Testis (tissue), 3 donors: Measurements from ENCODE around the gene GPR21. TPM values are rescaled to one million over a fixed set of nuclear protein-coding genes. Genes with fewer than 3 reads are reported as not detected.

Experiments
- DNase-seq: peaks from one replicate; pipeline ENCODE4 v3.0.0-alpha.2; 2019
- H3K27ac ChIP-seq, 2 donors: fragments of 200-600 bp; sonication (generic); one replicate each; pipeline ENCODE4 v1.5.1; 2019
- H3K27me3 ChIP-seq: fragments of 200-600 bp; sonication (generic); one replicate; pipeline ENCODE4 v1.5.1; 2019
- H3K36me3 ChIP-seq: fragments of 200-600 bp; sonication (generic); one replicate; pipeline ENCODE4 v1.5.1; 2017; ENCODE audit warnings: low read depth; ENCODE audit errors: missing control alignments
- H3K4me1 ChIP-seq: fragments of 200-600 bp; sonication (generic); one replicate; pipeline ENCODE4 v1.5.1; 2019
- H3K4me3 ChIP-seq, 2 donors: fragments of 200-600 bp; sonication (generic); one replicate each; pipeline ENCODE4 v1.5.1; 2017 to 2019
- H3K9me3 ChIP-seq: fragments of 200-600 bp; sonication (generic); one replicate; pipeline ENCODE4 v1.5.1; 2017
- POLR2A ChIP-seq: fragments of 450-650 bp; IDR thresholded peaks from one replicate; pipeline ENCODE4 v1.6.1; 2017; ENCODE audit warnings: antibody characterized with exemption, mild to moderate bottlenecking, moderate library complexity
- WGBS, 2 donors: methylation state at CpG; one replicate each; pipeline ENCODE4 v1.1.5; 2018; 5-methylcytosine and 5-hydroxymethylcytosine counted together
- intact Hi-C: fragments of 100-400 bp; cut with DNase I; formaldehyde crosslinking; loops from one replicate; pipeline ENCODE4 v1.15.1; 2023; ENCODE audit warnings: low total_unique reads
- polyA plus RNA-seq: library from polyadenylated mRNA; stranded (reverse); fragments of 350-450 nt; fragmentation: Illumina TruSeq; extraction: RNeasy Lipid Tissue Mini Kit (QIAGEN cat#74804); gene quantifications from one replicate; pipeline ENCODE4 v1.2.3, GENCODE V29; 2014; ENCODE audit warnings: low read depth, low replicate concordance; ENCODE audit not compliant: insufficient read depth
- total RNA-seq, 2 donors: library from RNA; depleted of rRNA; stranded (reverse); fragments of >200 nt; gene quantifications; one replicate each; pipeline ENCODE4 v1.2.3, GENCODE V29; 2016
- TF ChIP-seq, protein P1 (sequence below), 3 experiments: fragments of 450-650 bp in 2 of 3; fragments of 200-600 bp in 1 of 3; sonication (generic) in 1 of 3; IDR thresholded peaks; one replicate each; pipeline ENCODE4 v1.5.1; 2016 to 2019; ENCODE audit warnings: antibody characterized with exemption in 3 of 3, mild to moderate bottlenecking in 2 of 3, moderate library complexity in 1 of 3

Gene GPR21
- total and polyA plus RNA-seq, 3 donors from 2014 or later: 3.5 to 6.7 TPM; not detected in 1

DNA sequence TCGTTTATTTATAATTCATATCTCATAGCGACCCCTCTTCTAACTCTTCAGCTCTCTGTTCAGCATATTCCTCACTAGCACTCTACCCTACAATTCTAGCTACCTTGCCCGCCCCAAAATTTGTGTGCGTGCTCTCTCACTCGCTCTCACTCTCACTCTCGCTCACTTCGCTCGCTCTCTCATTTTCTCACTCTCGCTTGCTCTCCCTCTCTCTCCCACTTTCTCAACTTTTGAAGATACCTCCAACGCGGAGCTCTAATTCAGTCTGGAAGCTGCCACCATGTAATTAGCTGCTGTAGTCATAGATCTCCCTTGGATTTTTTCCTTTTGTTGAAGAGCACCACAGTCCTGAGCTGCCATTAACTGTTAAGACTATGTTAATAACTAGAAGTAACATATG is 30.4 kb downstream of the GPR21 start:
- no peak overlapping the region for H3K4me3 ChIP-seq
- H3K27me3 ChIP-seq: no peaks in the 10 kb centered on the region
- H3K36me3 ChIP-seq: no peaks in the 10 kb centered on the region
- H3K27ac ChIP-seq: no peak overlapping the region
- 96% methylated on average over 11 of the region's 11 CpGs for WGBS, 2 donors
- no peak for TF ChIP-seq POLR2A
- TF ChIP-seq, protein P1, sequence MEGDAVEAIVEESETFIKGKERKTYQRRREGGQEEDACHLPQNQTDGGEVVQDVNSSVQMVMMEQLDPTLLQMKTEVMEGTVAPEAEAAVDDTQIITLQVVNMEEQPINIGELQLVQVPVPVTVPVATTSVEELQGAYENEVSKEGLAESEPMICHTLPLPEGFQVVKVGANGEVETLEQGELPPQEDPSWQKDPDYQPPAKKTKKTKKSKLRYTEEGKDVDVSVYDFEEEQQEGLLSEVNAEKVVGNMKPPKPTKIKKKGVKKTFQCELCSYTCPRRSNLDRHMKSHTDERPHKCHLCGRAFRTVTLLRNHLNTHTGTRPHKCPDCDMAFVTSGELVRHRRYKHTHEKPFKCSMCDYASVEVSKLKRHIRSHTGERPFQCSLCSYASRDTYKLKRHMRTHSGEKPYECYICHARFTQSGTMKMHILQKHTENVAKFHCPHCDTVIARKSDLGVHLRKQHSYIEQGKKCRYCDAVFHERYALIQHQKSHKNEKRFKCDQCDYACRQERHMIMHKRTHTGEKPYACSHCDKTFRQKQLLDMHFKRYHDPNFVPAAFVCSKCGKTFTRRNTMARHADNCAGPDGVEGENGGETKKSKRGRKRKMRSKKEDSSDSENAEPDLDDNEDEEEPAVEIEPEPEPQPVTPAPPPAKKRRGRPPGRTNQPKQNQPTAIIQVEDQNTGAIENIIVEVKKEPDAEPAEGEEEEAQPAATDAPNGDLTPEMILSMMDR (IDR thresholded peaks at IDR 0.05): no peak
- no peaks in the 10 kb centered on the region for H3K4me1 ChIP-seq
- H3K9me3 ChIP-seq: no peaks in the 10 kb centered on the region
- DNase-seq: no peak
- intact Hi-C loops: no loop called here

DNA sequence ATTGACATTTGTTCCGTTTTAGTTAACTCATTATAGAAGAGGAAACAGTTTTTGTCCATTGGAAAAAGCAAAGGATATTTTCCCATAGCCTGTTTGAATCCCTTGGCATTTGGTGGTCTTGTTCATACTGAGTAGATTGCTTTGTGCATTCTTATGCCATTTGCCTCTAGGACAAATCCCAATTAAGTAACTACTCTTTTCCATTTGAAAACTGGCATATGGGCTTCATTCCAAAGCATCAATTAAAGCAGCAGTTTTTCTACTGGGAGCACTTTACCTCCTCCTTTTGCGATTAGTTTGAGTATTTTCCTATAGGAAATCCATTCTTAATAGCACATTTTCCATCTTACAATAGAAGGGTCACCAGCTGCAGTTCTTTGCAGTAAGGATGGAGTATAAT is 31.2 kb downstream of the GPR21 start:
- Histone ChIP-seq H3K4me3 (no peak overlapping the region), H3K36me3 (no peaks in the 10 kb centered on the region)
- 87% methylated on average over 2 of the region's 2 CpGs for WGBS, 2 donors

DNA sequence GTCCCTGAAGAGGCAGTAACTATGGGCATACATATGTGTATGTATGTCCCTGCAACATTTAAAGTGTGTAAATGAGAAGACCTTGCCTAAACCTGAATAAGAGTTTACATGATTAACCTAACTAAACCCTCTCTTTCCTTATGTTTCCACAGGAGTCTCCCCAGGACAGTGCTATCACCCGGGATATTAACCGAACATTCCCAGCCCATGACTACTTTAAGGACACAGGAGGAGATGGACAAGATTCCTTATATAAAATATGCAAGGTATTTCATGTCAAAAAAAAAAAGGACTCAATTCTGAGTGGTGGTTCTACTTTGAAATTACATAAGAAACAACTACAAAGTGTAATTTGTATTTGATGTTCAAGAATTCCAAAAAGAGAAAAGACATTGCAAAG is 31.7 kb downstream of the GPR21 start:
- 93 to 100% methylated on average over 2 of the region's 2 CpGs for WGBS, 2 donors
- no peak for DNase-seq
- no peaks in the 10 kb centered on the region for H3K36me3 ChIP-seq

More for the DNA sequence above, 31.2 kb downstream of the GPR21 start:
- Histone ChIP-seq H3K9me3 (no peaks in the 10 kb centered on the region), H3K27me3 (no peaks in the 10 kb centered on the region), H3K27ac (no peak overlapping the region), H3K4me1 (no peaks in the 10 kb centered on the region)
- DNase-seq: no peak
- intact Hi-C loops: no loop called here
- TF ChIP-seq, protein P1 (IDR thresholded peaks at IDR 0.05): no peak
- no peak for TF ChIP-seq POLR2A

DNA sequence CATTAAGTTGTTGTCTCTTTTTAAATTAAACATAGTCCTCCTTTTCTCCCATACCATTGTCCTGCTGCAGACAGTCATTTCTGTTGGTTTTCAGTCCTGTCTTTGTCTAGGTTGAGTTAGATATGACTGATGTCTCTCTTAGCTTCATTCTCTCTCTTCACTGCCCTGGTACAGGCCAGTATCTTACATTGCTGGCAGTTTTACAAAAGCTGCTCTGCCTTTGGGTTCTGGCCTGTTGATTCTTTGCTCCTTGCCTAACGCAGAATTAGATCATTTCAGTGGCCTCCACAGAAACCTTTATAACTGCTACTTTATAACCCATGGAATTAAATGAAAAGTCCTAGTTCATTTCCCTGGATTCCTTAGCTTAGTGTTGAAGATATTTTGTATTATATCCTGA is 33.7 kb downstream of the GPR21 start:
- DNase-seq: no peak
- Histone ChIP-seq H3K4me3 (no peak overlapping the region), H3K27ac (no peak overlapping the region), H3K9me3 (no peaks in the 10 kb centered on the region), H3K27me3 (no peaks in the 10 kb centered on the region), H3K4me1 (no peaks in the 10 kb centered on the region), H3K36me3 (no peaks in the 10 kb centered on the region)
- intact Hi-C loops: no loop called here
- TF ChIP-seq POLR2A: no peak
- TF ChIP-seq, protein P1 (IDR thresholded peaks at IDR 0.05): no peak
- WGBS, 2 donors: 74 to 82% methylated on average over 1 of the region's 1 CpG

More for the DNA sequence above, 31.7 kb downstream of the GPR21 start:
- H3K27ac ChIP-seq: no peak overlapping the region
- TF ChIP-seq, protein P1 (IDR thresholded peaks at IDR 0.05): no peak
- TF ChIP-seq POLR2A: no peak
- no peaks in the 10 kb centered on the region for H3K27me3 ChIP-seq
- H3K4me3 ChIP-seq: no peak overlapping the region
- H3K4me1 ChIP-seq: no peaks in the 10 kb centered on the region
- no peaks in the 10 kb centered on the region for H3K9me3 ChIP-seq
- intact Hi-C loops: no loop called here

DNA sequence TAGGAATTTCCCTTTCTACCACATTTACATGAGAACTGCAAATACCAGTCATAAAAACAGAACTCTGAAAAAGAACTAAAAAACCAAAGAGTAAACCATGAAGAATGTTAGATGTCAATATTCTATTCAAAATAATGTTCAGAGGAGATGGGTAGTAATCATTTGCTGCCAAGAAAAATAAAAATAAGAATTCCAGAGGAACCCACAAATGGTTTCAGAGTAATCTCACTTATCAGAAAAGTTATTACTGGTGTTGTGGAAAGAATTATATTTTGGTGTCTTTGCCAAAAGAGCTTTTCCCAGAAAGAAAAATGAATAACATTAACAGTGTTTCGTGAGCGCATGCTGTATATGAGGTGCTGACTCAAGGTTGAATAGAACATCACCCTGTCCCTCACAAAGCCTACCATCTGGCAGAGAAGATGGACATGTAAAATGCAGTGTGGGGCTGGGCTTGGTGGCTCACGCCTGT is 35.6 kb downstream of the GPR21 start:
- intact Hi-C loops: no loop called here
- H3K27me3 ChIP-seq: no peaks in the 10 kb centered on the region
- no peak for DNase-seq
- H3K27ac ChIP-seq: no peak overlapping the region
- TF ChIP-seq POLR2A: no peak
- TF ChIP-seq, protein P1 (IDR thresholded peaks at IDR 0.05): no peak
- H3K4me3 ChIP-seq: no peak overlapping the region
- H3K4me1 ChIP-seq: peaks cover 6% of the 10 kb centered on the region
- H3K36me3 ChIP-seq: no peaks in the 10 kb centered on the region
- 55 to 74% methylated on average over 3 of the region's 3 CpGs for WGBS, 2 donors
- H3K9me3 ChIP-seq: no peaks in the 10 kb centered on the region
